Loucy (cell line): ENCODE data around the gene ADARB2.

Experiments used
- EZH2phosphoT487 ChIP-seq: fragments of 200-600 bp; IDR thresholded peaks from 2 replicates; pipeline ENCODE4 v1.6.1; 2018; ENCODE audit warnings: antibody characterized with exemption, mild to moderate bottlenecking, moderate library complexity, borderline replicate concordance
- TF ChIP-seq, protein P1 (sequence below): fragments of 200-600 bp; sonication (generic); conservative IDR thresholded peaks from 2 replicates; pipeline ENCODE4 v1.5.1; 2014; ENCODE audit warnings: mild to moderate bottlenecking, antibody characterized with exemption, low read length

DNA sequence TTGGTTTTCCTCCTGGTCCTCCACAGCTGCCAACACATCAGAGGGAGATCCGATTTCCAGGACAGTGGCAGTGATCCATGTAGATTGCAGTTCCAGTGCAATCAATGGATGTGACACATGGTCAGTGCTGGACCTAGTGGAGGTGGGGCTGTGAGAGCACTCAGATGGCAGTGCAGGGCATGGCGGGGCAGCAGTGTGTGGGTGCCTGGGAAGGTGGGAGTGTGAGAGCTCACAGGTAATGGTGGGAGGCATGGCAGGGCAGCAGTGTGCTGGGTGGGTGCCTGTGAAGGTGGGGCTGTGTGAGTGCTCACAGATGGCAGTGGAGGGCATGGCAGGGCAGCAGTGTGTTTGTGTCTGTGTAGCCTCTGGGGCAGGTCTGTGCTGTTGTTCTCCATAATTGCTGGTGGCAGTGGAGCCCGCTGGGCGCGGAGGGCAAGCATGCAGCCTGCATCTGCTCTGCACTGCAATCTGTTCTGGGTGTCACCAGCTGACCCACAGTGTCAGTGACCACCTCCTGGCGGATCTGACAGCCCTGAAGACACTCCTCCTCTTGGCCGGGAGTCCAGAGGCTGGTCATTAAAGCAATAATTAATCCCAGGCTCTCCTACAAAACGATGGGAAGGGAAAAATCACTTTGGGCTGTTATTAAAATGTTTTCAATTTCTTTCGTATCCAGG, 8.6 kb upstream of the ADARB2 start:
- TF ChIP-seq, protein P1, sequence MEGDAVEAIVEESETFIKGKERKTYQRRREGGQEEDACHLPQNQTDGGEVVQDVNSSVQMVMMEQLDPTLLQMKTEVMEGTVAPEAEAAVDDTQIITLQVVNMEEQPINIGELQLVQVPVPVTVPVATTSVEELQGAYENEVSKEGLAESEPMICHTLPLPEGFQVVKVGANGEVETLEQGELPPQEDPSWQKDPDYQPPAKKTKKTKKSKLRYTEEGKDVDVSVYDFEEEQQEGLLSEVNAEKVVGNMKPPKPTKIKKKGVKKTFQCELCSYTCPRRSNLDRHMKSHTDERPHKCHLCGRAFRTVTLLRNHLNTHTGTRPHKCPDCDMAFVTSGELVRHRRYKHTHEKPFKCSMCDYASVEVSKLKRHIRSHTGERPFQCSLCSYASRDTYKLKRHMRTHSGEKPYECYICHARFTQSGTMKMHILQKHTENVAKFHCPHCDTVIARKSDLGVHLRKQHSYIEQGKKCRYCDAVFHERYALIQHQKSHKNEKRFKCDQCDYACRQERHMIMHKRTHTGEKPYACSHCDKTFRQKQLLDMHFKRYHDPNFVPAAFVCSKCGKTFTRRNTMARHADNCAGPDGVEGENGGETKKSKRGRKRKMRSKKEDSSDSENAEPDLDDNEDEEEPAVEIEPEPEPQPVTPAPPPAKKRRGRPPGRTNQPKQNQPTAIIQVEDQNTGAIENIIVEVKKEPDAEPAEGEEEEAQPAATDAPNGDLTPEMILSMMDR, result no peak
- no peak for TF ChIP-seq EZH2phosphoT487
